GM21825 (cell line): ENCODE measurements around the gene INSC.

Source experiments
- ATAC-seq: cut with Tn5 transposase; IDR thresholded peaks from one replicate; pipeline ENCODE4 v1.9.1; 2021; ENCODE audit warnings: mild to moderate bottlenecking, moderate library complexity; ENCODE audit not compliant: unreplicated experiment

Gene INSC

GRCh38 chr11:15145151-15145550, 30.4 kb downstream of the INSC start:
- no peak for ATAC-seq

GRCh38 chr11:15145615-15146014, 30.9 kb downstream of the INSC start:
- ATAC-seq, result no peak

DNA sequence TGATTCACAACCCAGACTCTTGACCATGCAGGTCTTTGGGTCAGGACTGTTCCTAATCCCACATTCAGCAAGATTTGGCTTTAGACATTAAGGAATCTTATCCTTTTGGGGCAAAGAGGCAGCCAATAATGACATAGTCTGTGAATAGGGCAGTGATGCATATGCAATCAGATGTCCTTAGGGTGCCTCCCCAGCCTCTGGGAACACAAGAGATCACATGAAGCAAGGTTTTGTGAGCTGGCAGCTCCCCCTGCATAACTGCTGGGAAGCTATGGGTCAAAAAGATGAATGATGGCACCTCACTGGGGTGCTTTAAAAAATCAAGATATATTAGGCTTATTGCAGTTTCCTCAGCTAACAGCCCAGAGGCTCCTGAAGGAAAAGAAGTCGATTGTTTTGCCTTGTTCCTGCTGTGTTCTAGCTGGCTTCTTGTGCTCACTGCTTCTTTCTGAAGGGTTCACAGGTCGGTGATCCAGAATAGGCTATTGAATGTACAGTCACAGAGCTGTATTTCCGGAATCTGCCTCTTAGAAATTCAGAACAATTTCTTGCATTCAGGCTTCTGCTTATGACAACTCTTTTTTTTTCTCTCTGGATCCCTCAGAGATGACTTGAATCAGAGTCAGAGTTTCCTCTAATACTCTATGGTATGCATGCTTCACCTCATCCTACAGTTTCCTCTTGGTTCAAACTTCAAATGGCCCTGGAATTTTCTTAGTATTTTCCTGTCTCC, 31.7 kb downstream of the INSC start:
- no peak for ATAC-seq

- no peak for ATAC-seq
Measured at GRCh38 chr11:15148169-15148568, 33.4 kb downstream of the INSC start.

DNA sequence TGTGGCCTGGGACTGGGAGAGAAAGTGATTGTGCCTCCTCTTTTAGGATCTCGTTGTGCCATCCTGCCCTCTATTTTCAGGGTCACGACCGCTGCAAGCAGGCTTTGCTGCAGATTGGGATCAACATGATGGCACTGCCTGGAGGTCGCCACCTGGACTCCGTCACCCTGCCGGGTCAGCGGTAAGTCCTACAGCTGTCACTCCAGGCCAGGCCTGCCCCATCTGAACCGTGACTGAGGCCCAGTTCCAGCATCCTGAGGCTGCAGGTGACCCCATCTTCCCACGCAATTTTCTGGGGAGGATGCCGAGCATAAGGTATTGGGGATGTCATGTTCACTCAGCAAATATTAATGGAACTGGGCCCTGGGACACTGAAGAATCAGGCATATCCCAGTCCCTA, 34.3 kb downstream of the INSC start:
- no peak for ATAC-seq

DNA sequence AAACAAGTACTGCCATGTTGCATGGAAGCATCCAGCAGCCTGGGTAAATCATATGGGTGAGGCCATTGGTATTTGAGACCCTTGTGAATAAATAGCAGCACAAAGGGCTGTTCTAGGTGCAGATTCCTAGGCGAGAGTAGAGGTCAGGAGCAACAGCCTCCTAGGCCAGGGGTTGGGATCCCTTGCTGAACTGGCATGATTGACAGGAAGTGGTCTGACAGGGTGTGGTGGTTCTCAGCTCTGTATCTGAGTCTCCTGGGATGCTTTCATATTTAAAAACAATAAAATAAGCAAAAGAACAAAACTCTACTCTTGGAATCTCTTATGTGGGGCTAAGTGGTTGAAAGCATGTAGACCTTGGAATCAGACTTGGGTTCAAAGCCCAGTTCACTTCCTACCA, 35.8 kb downstream of the INSC start:
- no peak for ATAC-seq

GRCh38 chr11:15153231-15153630, 38.5 kb downstream of the INSC start:
- no peak for ATAC-seq

- no peak for ATAC-seq
Measured at GRCh38 chr11:15157181-15157580, 42.5 kb downstream of the INSC start.

- ATAC-seq, result no peak
Measured at GRCh38 chr11:15157606-15158137, 42.9 kb downstream of the INSC start.

DNA sequence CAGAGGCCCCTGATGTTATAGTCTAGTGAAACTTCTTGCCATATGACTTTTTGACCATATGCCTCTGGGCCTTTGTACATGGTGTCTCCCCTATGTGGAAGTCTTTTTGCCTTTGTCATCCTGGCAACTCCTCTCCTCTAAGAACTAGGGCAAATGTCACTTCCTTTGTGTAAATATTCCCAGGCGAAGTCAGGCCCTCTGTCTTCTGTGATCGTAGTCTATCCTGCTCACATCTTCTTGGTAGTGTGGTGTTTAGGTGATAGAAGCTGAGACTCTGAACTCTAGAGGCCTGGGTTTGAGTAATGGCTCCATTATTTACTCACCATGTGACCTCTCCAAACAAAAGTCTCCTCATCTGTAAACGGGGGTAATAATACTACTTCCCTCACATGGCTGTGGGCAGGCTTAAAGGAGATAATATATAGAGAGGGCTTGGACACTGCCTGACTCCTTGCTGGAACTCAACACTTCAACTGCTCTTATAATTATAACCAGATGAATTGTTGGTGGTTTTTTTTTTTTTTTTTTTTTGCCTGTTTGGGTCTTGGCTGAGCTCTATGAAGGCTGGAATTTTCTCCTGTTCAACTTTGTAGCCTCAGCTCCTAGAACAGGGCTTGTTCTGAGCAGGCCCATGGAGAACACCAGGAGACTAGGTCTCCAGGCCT, 43.8 kb downstream of the INSC start:
- ATAC-seq, result no peak

DNA sequence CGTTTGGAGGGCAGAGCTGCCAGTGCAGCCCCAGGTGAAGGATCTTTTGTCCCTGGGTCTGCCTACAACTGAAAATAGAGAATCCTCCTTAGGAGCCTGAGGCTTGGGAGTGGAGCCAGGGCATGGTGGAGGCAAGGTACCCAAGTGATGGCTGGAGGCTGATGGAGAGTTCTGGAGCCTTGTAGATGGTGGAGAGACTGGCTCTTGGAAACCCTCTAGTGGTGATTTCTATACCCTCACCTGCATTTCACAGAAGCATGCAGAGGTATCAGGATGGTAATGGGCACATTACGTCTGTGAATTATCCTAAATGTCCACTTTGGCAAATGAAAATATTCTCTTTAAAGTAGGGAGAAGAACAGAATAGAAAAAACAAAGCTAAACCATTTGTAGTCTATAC, 44.4 kb downstream of the INSC start:
- peak; percentile 75 for ATAC-seq

DNA sequence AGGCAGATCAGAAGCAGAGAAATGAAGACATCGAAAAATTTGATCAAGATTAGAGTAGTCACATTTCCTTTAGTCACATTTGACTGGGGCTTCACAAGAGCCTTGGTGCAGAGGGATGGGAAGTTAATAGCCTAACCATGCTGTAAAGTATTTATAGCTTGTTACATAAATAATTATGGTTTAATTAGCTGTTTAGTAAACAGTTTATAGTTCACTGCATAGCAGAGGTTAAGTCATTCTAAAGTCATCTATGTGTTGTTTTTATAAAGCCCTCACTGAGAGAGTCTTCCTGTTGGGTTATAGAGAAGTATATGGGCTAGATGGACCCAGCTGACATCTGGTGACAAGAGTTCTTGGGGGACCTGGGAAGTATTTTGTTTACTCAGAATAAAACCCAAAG, 47.1 kb downstream of the INSC start:
- ATAC-seq, result no peak

GRCh38 chr11:15163136-15163535, 48.4 kb downstream of the INSC start:
- no peak for ATAC-seq

DNA sequence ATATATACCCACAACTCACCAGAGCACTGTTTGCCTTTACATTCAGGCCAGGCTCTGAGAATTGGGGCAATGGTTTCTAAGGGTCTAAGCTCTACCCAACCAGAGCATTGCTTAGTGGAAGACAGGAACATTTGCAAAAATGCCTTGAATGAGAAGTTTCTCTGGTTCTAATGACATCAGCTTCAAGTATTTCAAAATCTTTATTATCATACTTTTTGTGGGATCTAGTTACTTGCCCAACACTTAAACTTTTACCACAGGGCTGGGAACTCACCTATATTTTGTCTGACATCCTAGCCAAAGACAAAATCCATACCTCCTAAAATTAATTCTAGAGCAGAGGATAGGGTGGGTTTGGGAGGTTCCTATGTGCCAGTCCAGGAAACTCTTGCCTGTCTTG, 51.5 kb downstream of the INSC start:
- ATAC-seq, result no peak

DNA sequence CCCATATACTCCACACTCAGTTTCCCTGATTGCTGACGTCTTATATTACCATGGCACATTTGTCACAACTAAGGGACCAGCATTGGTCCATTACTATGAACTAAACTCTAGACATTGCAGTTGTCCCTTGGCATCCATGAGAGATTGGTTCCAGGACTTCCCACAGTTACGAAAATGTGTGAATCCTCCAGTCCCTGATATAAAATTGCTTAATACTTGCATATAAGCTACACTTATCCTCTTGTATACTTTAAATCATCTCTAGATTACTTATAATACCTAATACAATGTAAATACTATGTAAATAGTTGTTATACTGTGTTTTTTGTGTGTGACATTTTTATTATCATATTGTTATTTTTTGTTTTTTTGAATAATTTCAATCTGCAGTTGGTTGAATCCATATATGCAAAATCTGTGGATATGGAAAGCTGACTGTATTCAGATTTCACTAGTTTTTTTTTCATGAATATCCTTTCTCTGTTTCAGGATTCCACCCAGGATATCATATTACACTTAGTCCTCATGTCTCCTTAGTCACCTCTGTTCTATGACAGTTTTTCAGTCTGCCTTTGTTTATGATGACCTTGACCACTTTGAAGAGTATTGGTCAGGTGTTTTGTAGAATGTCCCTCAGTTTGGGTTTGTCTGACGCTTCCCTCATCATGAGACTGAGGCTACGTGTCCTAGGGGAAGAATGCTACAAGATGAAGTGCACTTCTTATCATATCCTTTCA, 55.3 kb downstream of the INSC start:
- no peak for ATAC-seq

DNA sequence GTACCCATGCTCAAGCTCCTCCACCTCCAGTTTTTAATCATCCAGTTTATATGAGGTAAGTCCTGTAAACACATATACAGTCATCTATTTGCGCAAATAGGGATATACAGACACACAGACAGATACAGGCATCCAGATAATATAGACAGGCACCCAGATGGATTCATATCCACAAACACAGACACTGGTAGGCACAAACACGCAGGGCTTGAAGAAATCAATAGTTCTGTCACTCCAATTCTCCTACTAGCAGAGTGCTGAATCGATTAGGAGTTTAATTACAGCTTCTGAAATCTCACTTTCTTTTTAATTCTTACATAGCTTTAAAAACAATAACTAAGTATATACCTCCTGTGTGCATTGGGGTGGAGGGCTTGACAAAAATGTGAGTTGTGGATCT, 56.0 kb downstream of the INSC start:
- no peak for ATAC-seq

DNA sequence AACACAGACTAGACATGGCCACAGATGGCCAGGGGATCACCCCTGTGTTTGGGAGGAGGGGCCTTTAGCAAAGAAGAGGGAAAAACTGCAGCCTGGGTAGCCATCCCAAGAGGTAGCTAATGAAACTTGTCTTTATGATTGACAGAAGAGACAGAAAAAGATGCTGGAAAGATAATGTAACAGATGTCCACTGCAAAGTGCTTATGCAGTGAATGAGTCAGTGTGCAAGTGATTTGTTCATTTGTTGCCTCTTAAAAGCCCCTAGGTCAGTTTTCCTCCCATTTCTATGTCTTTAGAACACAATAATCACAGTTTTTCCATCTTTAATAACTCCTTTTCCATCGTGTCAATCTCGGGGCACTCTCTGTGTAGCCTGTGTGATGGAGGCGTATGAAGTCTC, 57.2 kb downstream of the INSC start:
- no peak for ATAC-seq

DNA sequence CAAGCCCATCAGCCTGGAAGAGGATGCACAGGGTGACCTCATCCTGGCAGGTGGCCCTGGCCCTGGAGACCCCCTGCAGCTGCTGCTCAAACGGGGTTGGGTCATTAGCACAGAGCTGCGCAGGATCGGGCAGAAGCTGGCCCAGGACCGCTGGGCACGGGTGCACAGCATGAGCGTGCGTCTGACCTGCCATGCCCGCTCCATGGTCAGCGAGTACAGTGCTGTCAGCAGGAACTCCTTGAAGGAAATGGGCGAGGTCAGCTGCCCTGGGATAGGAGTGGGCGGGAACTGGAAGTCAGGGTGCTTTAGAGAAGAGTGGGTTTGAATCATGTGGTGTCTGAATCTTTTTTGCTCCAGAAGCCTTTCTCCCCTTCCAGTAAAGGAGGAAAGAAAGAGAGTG, 61.1 kb downstream of the INSC start:
- no peak for ATAC-seq

DNA sequence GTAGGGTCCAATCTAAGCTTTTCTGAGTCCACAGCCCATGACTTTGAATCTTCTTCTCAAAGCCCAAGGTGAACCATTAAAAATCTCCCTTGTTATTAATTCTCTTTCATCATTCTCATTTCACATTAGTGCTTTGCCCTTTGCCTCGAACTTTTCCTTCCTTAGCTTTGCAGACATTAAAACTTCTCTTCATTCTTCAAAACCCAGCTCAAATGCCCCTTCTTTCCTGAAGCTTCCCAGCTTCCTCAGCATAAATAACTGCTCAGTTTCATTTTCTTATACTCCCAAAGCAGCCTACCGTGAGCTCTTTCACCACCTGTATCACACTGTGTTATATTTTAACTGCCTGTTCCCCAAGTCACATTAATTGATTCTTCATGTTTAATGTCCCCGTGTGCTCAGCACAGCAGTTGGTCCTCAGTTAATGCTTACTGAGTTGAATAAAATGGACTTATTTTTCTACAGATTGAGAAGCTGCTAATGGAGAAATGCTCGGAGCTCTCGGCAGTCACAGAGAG, 62.0 kb downstream of the INSC start:
- ATAC-seq, result no peak

- no peak for ATAC-seq
Measured at GRCh38 chr11:15177491-15177890, 62.8 kb downstream of the INSC start.

DNA sequence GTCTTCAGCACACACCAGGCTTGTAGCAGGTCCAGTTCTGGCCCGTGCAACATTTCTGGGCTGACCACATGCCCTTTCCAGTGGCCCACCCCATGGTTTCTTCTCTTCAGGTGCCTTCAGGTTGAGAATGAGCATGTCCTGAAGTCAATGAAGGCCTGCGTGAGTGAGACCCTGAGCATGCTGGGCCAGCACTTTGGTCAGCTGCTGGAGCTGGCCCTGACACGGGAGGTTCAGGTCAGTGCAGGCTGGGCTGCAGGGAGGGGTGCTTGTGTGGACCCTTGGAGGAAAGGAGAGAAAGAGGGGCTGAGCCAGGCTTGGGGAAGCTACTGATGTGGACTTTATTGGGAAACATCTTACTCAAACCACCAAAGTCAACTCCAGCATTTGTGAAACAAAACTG, 63.5 kb downstream of the INSC start:
- ATAC-seq, result no peak

DNA sequence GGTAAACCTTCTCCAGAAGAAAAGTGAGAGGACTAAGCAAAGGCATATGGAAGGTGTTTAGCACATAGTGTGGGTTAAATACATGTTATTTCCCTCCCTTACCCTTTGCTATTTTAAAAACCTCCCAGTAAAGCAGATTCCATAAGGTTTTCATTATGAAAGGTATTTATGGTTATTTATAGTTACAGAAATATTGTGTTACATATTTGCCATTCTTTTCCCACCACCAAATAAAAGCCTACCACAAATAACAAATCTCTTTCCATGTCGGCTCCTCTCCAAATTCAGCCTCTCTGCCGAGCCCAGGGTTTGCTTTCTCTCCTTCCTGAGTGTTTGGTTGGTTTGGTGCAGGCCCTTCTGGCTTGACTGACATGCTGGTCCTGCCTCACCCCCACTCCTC, 64.4 kb downstream of the INSC start:
- no peak for ATAC-seq
